Mucosa of descending colon (tissue), 3 donors: Measurements from ENCODE around the gene UIMC1. TPM values are rescaled to one million over a fixed set of nuclear protein-coding genes. Genes with fewer than 3 reads are reported as not detected.

ENCODE experiments used
- ATAC-seq: fragments of 200-7000 bp; cut with Tn5 transposase; one replicate; pipeline ENCODE4 v1.9.1; 2020; ENCODE audit warnings: mild to moderate bottlenecking, moderate library complexity
- DNase-seq, 3 donors: peaks; one replicate each; pipeline ENCODE4 v3.0.0-alpha.2; 2020
- H3K36me3 ChIP-seq: fragments of 200-600 bp; one replicate; pipeline ENCODE4 v1.8.0; 2021; ENCODE audit warnings: low read depth, mild to moderate bottlenecking
- H3K4me1 ChIP-seq: fragments of 200-600 bp; one replicate; pipeline ENCODE4 v1.8.0; 2021; ENCODE audit warnings: low read depth, mild to moderate bottlenecking
- H3K4me3 ChIP-seq: fragments of 200-600 bp; one replicate; pipeline ENCODE4 v1.8.0; 2021; ENCODE audit warnings: mild to moderate bottlenecking
- H3K9me3 ChIP-seq: fragments of 200-600 bp; one replicate; pipeline ENCODE4 v1.8.0; 2021; ENCODE audit warnings: mild to moderate bottlenecking
- intact Hi-C, 2 donors: fragments of 100-400 bp; cut with DNase I in 1 of 2; cut with micrococcal nuclease in 1 of 2; formaldehyde crosslinking; loops; one replicate each; pipeline versions ENCODE4 v1.11.0 to v1.11.1; 2022; cut with DNase I, micrococcal nuclease
- total RNA-seq, 3 donors: library from RNA; stranded (reverse); fragmentation: NEBNext Ultra II Directional in 2 of 3; extraction: Animal tissue kit (Norgen Biotek cat#: 25700) in 2 of 3; gene quantifications; one replicate each; pipeline versions ENCODE4 v1.2.1 to v1.2.4, GENCODE V29; 2021 to 2023
- TF ChIP-seq, protein P1 (sequence below): fragments of 200-600 bp; IDR thresholded peaks from one replicate; pipeline ENCODE4 v1.8.0; 2022; ENCODE audit warnings: antibody characterized with exemption, mild to moderate bottlenecking
- donor health status: DM: no; HTN: no; CAD: no; lungs with moderate emphysema.
- donor health status: DM: no; HTN: no; CAD: no.
- donor health status: DM: no; HTN: yes; CAD: no.

UIMC1 gene
- total RNA-seq, 3 donors from 2014 or later: 30.7 to 57.8 (median 33.3) TPM

DNA sequence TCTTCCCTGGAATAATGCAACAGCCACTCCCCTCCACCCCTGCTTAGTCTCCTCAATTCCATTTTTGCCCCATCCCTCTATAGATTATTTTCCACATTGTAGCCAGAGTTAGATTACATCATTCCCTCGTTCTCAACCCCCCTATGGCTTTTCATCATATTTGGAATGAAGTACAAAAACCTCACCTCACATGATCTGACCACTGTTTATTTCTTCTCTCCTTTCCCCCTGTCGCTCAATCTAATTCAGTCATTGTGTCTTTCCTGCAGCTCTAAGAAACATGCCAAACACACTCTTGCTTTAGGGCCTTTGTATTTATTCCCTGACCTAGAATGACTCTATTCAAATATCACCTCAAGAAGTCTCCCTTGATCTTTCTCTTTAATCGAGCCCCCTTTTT lies 84.9 kb downstream of the UIMC1 start:
- H3K4me1 ChIP-seq: no peaks in the 10 kb centered on the region
- ATAC-seq (no peak), DNase-seq (no peak)
- no peaks in the 10 kb centered on the region for H3K36me3 ChIP-seq
- TF ChIP-seq, protein P1, sequence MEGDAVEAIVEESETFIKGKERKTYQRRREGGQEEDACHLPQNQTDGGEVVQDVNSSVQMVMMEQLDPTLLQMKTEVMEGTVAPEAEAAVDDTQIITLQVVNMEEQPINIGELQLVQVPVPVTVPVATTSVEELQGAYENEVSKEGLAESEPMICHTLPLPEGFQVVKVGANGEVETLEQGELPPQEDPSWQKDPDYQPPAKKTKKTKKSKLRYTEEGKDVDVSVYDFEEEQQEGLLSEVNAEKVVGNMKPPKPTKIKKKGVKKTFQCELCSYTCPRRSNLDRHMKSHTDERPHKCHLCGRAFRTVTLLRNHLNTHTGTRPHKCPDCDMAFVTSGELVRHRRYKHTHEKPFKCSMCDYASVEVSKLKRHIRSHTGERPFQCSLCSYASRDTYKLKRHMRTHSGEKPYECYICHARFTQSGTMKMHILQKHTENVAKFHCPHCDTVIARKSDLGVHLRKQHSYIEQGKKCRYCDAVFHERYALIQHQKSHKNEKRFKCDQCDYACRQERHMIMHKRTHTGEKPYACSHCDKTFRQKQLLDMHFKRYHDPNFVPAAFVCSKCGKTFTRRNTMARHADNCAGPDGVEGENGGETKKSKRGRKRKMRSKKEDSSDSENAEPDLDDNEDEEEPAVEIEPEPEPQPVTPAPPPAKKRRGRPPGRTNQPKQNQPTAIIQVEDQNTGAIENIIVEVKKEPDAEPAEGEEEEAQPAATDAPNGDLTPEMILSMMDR: no peak
- H3K4me3 ChIP-seq: no peak overlapping the region
- no peaks in the 10 kb centered on the region for H3K9me3 ChIP-seq
- intact Hi-C loops: no loop called here

DNA sequence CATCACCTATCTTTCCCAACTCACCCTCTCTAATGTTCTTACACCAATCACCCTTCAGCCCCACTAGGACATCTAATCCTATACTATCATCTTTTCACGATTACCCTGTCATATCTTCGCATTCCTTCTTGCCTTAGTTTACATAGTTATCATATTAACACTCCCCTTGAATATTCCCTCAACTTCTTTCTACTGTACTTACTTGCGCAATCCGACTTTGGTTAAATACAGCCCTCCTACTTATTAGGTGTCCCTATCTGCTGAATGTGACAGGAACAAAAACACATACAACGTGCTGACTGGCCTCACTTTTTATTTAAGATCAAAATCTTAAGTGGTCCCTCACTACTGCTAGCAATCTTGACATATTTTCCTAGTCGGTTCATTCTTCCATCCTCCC lies 88.0 kb downstream of the UIMC1 start:
- no peaks in the 10 kb centered on the region for H3K4me1 ChIP-seq
- no peaks in the 10 kb centered on the region for H3K36me3 ChIP-seq
- no peaks in the 10 kb centered on the region for H3K9me3 ChIP-seq
- ATAC-seq (no peak), DNase-seq (no peak)
- no peak overlapping the region for H3K4me3 ChIP-seq
- TF ChIP-seq, protein P1: no peak
- intact Hi-C loops: no loop called here

DNA sequence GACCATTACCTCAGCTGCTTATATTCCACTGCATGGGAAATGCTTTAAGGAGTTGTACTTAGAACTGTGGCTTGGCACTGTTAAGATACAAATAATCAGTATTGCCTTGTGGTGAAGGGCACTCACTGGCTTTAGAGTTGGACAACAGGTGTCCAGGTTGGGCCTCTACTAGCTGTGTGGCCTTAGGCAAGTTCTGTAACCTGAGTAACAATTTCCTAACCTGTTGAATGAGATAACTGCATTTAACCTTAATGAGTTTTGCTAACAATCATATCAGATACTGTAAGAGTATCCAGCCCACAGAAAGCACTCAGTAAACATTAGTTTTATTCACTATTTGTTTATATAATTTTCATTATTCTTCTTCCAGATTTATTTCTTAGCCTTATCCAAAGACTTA lies 90.2 kb downstream of the UIMC1 start:
- H3K36me3 ChIP-seq: no peaks in the 10 kb centered on the region
- DNase-seq: no peak
- no peaks in the 10 kb centered on the region for H3K9me3 ChIP-seq
- no peak overlapping the region for H3K4me3 ChIP-seq
- H3K4me1 ChIP-seq: no peaks in the 10 kb centered on the region
- intact Hi-C loops: no loop called here
- no peak for ATAC-seq
- TF ChIP-seq, protein P1: no peak

DNA sequence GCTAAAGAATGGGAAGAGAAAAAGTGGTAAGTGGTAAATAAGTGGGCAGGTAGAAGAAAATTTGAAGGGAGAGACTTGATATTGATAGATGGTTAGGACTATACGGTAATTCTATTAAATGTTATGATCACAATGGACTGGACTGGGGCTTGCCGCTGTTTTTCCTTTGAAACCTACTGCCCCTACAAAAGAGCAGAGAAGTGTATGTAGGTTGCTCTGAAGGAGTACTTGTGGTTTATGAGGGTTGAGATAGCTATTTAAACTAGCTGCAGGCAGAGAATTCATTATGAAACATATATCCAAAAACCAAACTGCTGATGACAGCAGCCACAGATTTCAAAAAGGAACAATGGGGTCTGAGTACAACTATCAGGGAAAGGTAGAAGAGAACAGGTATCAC lies 90.7 kb downstream of the UIMC1 start:
- intact Hi-C loops: no loop called here
- DNase-seq (no peak), ATAC-seq (no peak)
- Histone ChIP-seq H3K9me3 (no peaks in the 10 kb centered on the region), H3K4me1 (no peaks in the 10 kb centered on the region), H3K4me3 (no peak overlapping the region), H3K36me3 (no peaks in the 10 kb centered on the region)
- TF ChIP-seq, protein P1: no peak

DNA sequence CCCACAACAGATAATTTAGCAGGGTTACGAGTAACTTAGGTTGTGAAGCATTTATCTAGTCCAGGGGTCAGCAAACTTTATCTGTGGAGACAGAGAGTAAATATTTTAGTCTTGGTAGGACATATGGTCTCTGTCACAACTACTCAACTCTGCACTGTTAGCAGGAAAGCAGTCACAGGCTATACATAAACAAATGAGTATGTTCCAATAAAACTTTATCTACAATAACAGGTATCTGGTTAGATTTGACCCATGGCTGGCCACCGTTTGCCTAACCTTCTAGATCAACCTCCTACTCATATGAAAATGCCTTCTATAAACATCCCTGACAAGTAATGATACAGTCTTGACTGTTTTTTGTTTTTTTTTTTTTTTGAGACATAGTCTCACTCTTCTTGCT lies 94.5 kb downstream of the UIMC1 start:
- TF ChIP-seq, protein P1: no peak
- DNase-seq: no peak

More for the DNA sequence above, 94.5 kb downstream of the UIMC1 start:
- no peak overlapping the region for H3K4me3 ChIP-seq
- no peak for ATAC-seq
- H3K36me3 ChIP-seq: peaks cover under 1% of the 10 kb centered on the region
- intact Hi-C loops: no loop called here
- H3K4me1 ChIP-seq: no peaks in the 10 kb centered on the region
- H3K9me3 ChIP-seq: no peaks in the 10 kb centered on the region
